PC-9 (cell line): ENCODE results near the gene WRAP53. TPM values are rescaled to one million over a fixed set of nuclear protein-coding genes. Genes with fewer than 3 reads are reported as not detected.

Source experiments
- BruUV-seq: library from RNA; stranded (reverse); fragments of 400-500 nt; replicated peaks from 2 replicates; lab custom pipeline; 2021; lab: Mats Ljungman, UMichigan
- CTCF ChIA-PET: fragments of 300-600 bp; sonication (Branson Sonifier 250); formaldehyde crosslinking; loops from one replicate; lab custom pipeline; 2022; ENCODE audit warnings: antibody characterized with exemption; lab: Charles Lee
- POLR2A ChIA-PET: fragments of 300-600 bp; sonication (Branson Sonifier 250); formaldehyde crosslinking; loops from one replicate; lab custom pipeline; 2022; ENCODE audit warnings: antibody characterized with exemption; ENCODE audit not compliant: unreplicated experiment; lab: Charles Lee
- DNase-seq, 2 experiments: peaks; one replicate each; pipeline versions ENCODE4 v3.0.0 to v3.0.0-alpha.2; 2015 to 2022; ENCODE audit warnings: mixed read lengths in 1 of 2
- H2AFZ ChIP-seq: fragments of 200-600 bp; sonication (generic); 2 replicates; pipeline ENCODE4 v1.8.1; 2017; ENCODE audit warnings: antibody characterized with exemption
- H3F3A ChIP-seq: fragments of 200-600 bp; sonication (generic); 2 replicates; pipeline ENCODE4 v1.8.1; 2017; ENCODE audit warnings: antibody characterized with exemption, mild to moderate bottlenecking, low read depth; ENCODE audit not compliant: insufficient read depth
- H3K27ac ChIP-seq: fragments of 200-600 bp; sonication (generic); 2 replicates; pipeline ENCODE4 v1.6.1; 2016; ENCODE audit warnings: mixed run types
- H3K27me3 ChIP-seq: fragments of 200-600 bp; sonication (generic); 2 replicates; pipeline ENCODE4 v1.6.1; 2016; ENCODE audit warnings: low read depth, mixed run types; ENCODE audit not compliant: insufficient read depth
- H3K36me3 ChIP-seq: fragments of 200-600 bp; sonication (generic); 2 replicates; pipeline ENCODE4 v1.6.1; 2016; ENCODE audit warnings: low read depth, mixed run types
- H3K4me1 ChIP-seq: fragments of 200-600 bp; sonication (generic); replicated peaks from 2 replicates; pipeline ENCODE4 v1.6.1; 2016; ENCODE audit warnings: mixed run types; ENCODE audit not compliant: insufficient read depth
- H3K4me2 ChIP-seq: fragments of 200-600 bp; sonication (generic); 2 replicates; pipeline ENCODE4 v1.6.1; 2017; ENCODE audit warnings: mixed run types
- H3K4me3 ChIP-seq: fragments of 200-600 bp; sonication (generic); 2 replicates; pipeline ENCODE4 v1.6.1; 2016; ENCODE audit warnings: mixed run types
- H3K79me2 ChIP-seq: fragments of 200-600 bp; sonication (generic); 2 replicates; pipeline ENCODE4 v1.6.1; 2017; ENCODE audit warnings: low read depth, mixed run types
- H3K9me2 ChIP-seq: fragments of 200-600 bp; sonication (generic); 2 replicates; pipeline ENCODE4 v1.8.1; 2017; ENCODE audit warnings: mild to moderate bottlenecking; ENCODE audit not compliant: insufficient read depth
- H3K9me3 ChIP-seq: fragments of 200-600 bp; sonication (generic); 2 replicates; pipeline ENCODE4 v1.8.1; 2016; ENCODE audit warnings: low read depth; ENCODE audit not compliant: insufficient read depth
- H4K20me1 ChIP-seq: fragments of 200-600 bp; sonication (generic); 2 replicates; pipeline ENCODE4 v1.8.1; 2017; ENCODE audit not compliant: insufficient read depth
- CTCF ChIP-seq: fragments of 200-600 bp; sonication (generic); conservative IDR thresholded peaks from 2 replicates; pipeline ENCODE4 v1.6.1; 2017; ENCODE audit warnings: mixed run types, antibody characterized with exemption, mild to moderate bottlenecking, moderate library complexity
- EZH2 ChIP-seq: fragments of 200-600 bp; sonication (generic); IDR thresholded peaks from 2 replicates; pipeline ENCODE4 v1.8.0; 2017; ENCODE audit warnings: antibody characterized with exemption, low read depth
- intact Hi-C: fragments of 100-400 bp; cut with micrococcal nuclease; formaldehyde crosslinking; loops from one replicate; pipeline ENCODE4 v1.10.0; 2022; ENCODE audit not compliant: unreplicated experiment
- total RNA-seq: library from RNA; stranded (reverse); gene quantifications from 2 replicates; pipeline ENCODE4 v1.2.3, GENCODE V29; 2021

The WRAP53 gene
- total RNA-seq, 1 experiment from 2014 or later: 31.9 TPM

GRCh38 chr17:7713782-7714181, 25.5 kb downstream of the WRAP53 start:
- Histone ChIP-seq H3K4me3 (no peak overlapping the region), H2AFZ (no peak overlapping the region), H3K79me2 (no peaks in the 10 kb centered on the region), H3K27ac (no peak overlapping the region), H3F3A (peaks cover 2% of the 10 kb centered on the region; the same call in 1 of the 2 replicates), H4K20me1 (no peaks in the 10 kb centered on the region), H3K27me3 (no peaks in the 10 kb centered on the region), H3K4me1 (peaks cover 7% of the 10 kb centered on the region), H3K36me3 (no peaks in the 10 kb centered on the region), H3K9me2 (no peaks in the 10 kb centered on the region), H3K9me3 (no peaks in the 10 kb centered on the region), H3K4me2 (no peak overlapping the region)
- no peak for TF ChIP-seq CTCF
- no peak for TF ChIP-seq EZH2
- no TSS peak for BruUV-seq
- POLR2A ChIA-PET: interaction anchor here (0.7 kb wide), 1 partner anchor 357 kb away, joined by 6 read pairs; no protein-coding TSS in a partner anchor
- CTCF ChIA-PET: interaction anchor here (1.2 kb wide), 1 partner anchor 26 kb away, joined by 3 read pairs; the partner anchor contains the start of gene TP53
- no peak for DNase-seq
- intact Hi-C loops: no loop called here

- Histone ChIP-seq H3K27me3 (no peaks in the 10 kb centered on the region), H3K27ac (no peak overlapping the region), H4K20me1 (no peaks in the 10 kb centered on the region), H3K4me2 (no peak overlapping the region), H3K9me3 (no peaks in the 10 kb centered on the region), H3K9me2 (no peaks in the 10 kb centered on the region), H3K4me3 (no peak overlapping the region), H3F3A (peaks cover 2% of the 10 kb centered on the region; the same call in 1 of the 2 replicates), H3K79me2 (no peaks in the 10 kb centered on the region), H3K36me3 (no peaks in the 10 kb centered on the region), H2AFZ (no peak overlapping the region), H3K4me1 (peaks cover 7% of the 10 kb centered on the region)
- BruUV-seq: no TSS peak
- DNase-seq: no peak
- ChIA-PET POLR2A (no interaction called here), CTCF (interaction anchor here (1.1 kb wide), 1 partner anchor 16 kb away, joined by 4 read pairs; no protein-coding TSS in a partner anchor)
- intact Hi-C loops: no loop called here
- no peak for TF ChIP-seq EZH2
- no peak for TF ChIP-seq CTCF
Observed at GRCh38 chr17:7714721-7715594, 26.7 kb downstream of the WRAP53 start.

GRCh38 chr17:7715936-7716886, 27.9 kb downstream of the WRAP53 start:
- Histone ChIP-seq H3K4me3 (peak overlapping the region; percentile 67; the same call in 1 of the 2 replicates), H3F3A (peaks cover 2% of the 10 kb centered on the region; the same call in 1 of the 2 replicates), H3K36me3 (no peaks in the 10 kb centered on the region), H3K79me2 (no peaks in the 10 kb centered on the region), H2AFZ (peak overlapping the region; percentile 86), H3K27ac (no peak overlapping the region), H4K20me1 (no peaks in the 10 kb centered on the region), H3K4me2 (peak overlapping the region; percentile 84), H3K9me3 (no peaks in the 10 kb centered on the region), H3K9me2 (no peaks in the 10 kb centered on the region), H3K27me3 (no peaks in the 10 kb centered on the region), H3K4me1 (peaks cover 7% of the 10 kb centered on the region)
- ChIA-PET POLR2A (interaction anchor here (0.5 to 0.7 kb wide), 5 partner anchors 119 to 671 kb away, joined by 3 to 10 read pairs (median 3); no protein-coding TSS in a partner anchor), CTCF (interaction anchor here (0.7 to 1.2 kb wide), 5 partner anchors 84 to 379 kb away, joined by 3 to 15 read pairs (median 3); no protein-coding TSS in a partner anchor)
- intact Hi-C loops: loop anchor here (2.0 kb wide), 1 partner anchor 27 kb away; the partner anchor contains the start of gene WRAP53
- no peak for DNase-seq
- BruUV-seq: TSS peak; percentile 77
- TF ChIP-seq CTCF (no peak), EZH2 (no peak)
